Gastroesophageal sphincter (tissue), 3 donors: ENCODE data around the gene NCOA5.

Experiments
- EP300 ChIP-seq: sonication (generic); formaldehyde crosslinking; IDR thresholded peaks from one replicate; pipeline ENCODE4 v1.6.1; 2017; ENCODE audit warnings: antibody characterized with exemption, mild to moderate bottlenecking
- POLR2A ChIP-seq, 2 donors: fragments of 450-650 bp; IDR thresholded peaks; one replicate each; pipeline ENCODE4 v1.6.1; 2017; ENCODE audit warnings: antibody characterized with exemption in 2 of 2, mild to moderate bottlenecking in 2 of 2, moderate library complexity in 1 of 2
- POLR2AphosphoS5 ChIP-seq: sonication (generic); formaldehyde crosslinking; IDR thresholded peaks from one replicate; pipeline ENCODE4 v1.6.1; 2017; ENCODE audit warnings: antibody characterized with exemption
- TF ChIP-seq, protein P1 (sequence below), 4 experiments: fragments of 200-600 bp in 2 of 4; fragments of 450-650 bp in 2 of 4; sonication (generic) in 1 of 4; IDR thresholded peaks; one replicate each; pipeline ENCODE4 v1.5.1; 2017 to 2019; ENCODE audit warnings: antibody characterized with exemption in 4 of 4, mild to moderate bottlenecking in 2 of 4, moderate library complexity in 2 of 4

DNA sequence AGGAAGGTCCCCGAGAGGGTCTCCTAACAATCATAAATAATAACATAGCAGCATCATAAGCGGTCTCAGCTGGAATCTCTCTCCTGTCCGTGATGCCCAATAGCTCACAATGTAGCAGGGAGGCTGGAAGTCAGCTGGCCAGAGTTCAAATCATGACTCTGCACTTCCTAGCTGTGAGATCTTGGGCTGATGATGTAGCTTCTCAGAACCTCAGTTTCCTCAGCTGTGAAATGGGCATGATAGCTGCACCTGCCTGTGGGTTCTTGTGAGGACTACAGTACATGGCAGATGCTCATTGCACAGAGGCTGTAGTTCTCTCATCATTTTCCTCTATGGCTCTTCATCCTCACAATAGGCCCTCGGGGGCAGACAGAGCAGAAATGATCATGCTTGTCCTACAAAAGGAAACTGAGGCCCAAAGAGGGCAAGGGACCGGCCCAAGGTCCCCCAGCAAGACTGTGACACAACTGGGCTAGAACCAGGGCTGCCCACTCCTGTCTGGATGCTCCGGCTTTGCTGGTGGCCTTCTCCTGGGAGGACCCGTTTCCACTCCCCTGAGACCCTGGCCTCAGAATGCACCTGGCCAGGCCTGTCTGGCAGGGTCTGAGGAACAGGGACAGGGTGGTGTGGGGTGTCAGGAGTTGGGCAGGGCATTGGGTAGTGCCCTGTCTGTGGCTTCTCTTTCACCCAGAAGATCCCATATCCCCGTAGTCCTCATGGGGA is 43.0 kb downstream of the NCOA5 start:
- TF ChIP-seq, protein P1, sequence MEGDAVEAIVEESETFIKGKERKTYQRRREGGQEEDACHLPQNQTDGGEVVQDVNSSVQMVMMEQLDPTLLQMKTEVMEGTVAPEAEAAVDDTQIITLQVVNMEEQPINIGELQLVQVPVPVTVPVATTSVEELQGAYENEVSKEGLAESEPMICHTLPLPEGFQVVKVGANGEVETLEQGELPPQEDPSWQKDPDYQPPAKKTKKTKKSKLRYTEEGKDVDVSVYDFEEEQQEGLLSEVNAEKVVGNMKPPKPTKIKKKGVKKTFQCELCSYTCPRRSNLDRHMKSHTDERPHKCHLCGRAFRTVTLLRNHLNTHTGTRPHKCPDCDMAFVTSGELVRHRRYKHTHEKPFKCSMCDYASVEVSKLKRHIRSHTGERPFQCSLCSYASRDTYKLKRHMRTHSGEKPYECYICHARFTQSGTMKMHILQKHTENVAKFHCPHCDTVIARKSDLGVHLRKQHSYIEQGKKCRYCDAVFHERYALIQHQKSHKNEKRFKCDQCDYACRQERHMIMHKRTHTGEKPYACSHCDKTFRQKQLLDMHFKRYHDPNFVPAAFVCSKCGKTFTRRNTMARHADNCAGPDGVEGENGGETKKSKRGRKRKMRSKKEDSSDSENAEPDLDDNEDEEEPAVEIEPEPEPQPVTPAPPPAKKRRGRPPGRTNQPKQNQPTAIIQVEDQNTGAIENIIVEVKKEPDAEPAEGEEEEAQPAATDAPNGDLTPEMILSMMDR (IDR thresholded peaks at IDR 0.05): no peak
- TF ChIP-seq POLR2AphosphoS5: no peak
- no peak for TF ChIP-seq POLR2A (IDR thresholded peaks at IDR 0.05)
- TF ChIP-seq EP300: no peak
